Spleen (tissue), 11 donors: ENCODE results near the gene TNNI3K. TPM values are rescaled to one million over a fixed set of nuclear protein-coding genes. Genes with fewer than 3 reads are reported as not detected.

Experiments used
- DNase-seq: peaks from one replicate; pipeline ENCODE4 v3.0.0-alpha.2; 2020
- H3K27ac ChIP-seq, 8 donors: fragments of 200-600 bp; sonication (generic) in 7 of 8; 1 replicate in 4 of 8; 2 replicates in 4 of 8; pipeline versions ENCODE4 v1.5.0 to v1.8.0; 2016 to 2021; ENCODE audit warnings: inconsistent platforms in 4 of 8, mild to moderate bottlenecking in 4 of 8, moderate library complexity in 1 of 8
- H3K27me3 ChIP-seq, 7 donors: fragments of 200-600 bp; sonication (generic) in 6 of 7; replicated peaks in 1 of 7; 1 replicate in 4 of 7; 2 replicates in 3 of 7; pipeline versions ENCODE4 v1.5.0 to v1.8.0; 2016 to 2021; ENCODE audit warnings: inconsistent platforms in 3 of 7, mild to moderate bottlenecking in 1 of 7
- H3K36me3 ChIP-seq, 6 donors: fragments of 200-600 bp; sonication (generic) in 5 of 6; 1 replicate in 4 of 6; 2 replicates in 2 of 6; pipeline versions ENCODE4 v1.5.0 to v1.8.0; 2016 to 2021; ENCODE audit warnings: inconsistent platforms in 2 of 6
- H3K4me1 ChIP-seq, 6 donors: fragments of 200-600 bp; sonication (generic) in 5 of 6; 1 replicate in 3 of 6; 2 replicates in 3 of 6; pipeline versions ENCODE4 v1.5.0 to v1.8.0; 2016 to 2021; ENCODE audit warnings: inconsistent platforms in 3 of 6
- H3K4me3 ChIP-seq, 8 donors: fragments of 200-600 bp; sonication (generic) in 7 of 8; 1 replicate in 4 of 8; 2 replicates in 4 of 8; pipeline versions ENCODE4 v1.5.0 to v1.8.0; 2016 to 2021; ENCODE audit warnings: inconsistent platforms in 4 of 8, mild to moderate bottlenecking in 4 of 8, moderate library complexity in 2 of 8
- H3K9me3 ChIP-seq, 8 donors: fragments of 200-600 bp; sonication (generic) in 7 of 8; 1 replicate in 4 of 8; 2 replicates in 4 of 8; pipeline versions ENCODE4 v1.5.0 to v1.8.0; 2016 to 2021; ENCODE audit warnings: inconsistent platforms in 4 of 8
- POLR2A ChIP-seq, 3 donors: fragments of 450-650 bp; IDR thresholded peaks; one replicate each; pipeline ENCODE4 v1.5.1; 2017; ENCODE audit warnings: antibody characterized with exemption in 3 of 3, mild to moderate bottlenecking in 1 of 3
- POLR2AphosphoS5 ChIP-seq, 3 donors: sonication (generic); formaldehyde crosslinking; IDR thresholded peaks; one replicate each; pipeline ENCODE4 v1.5.1; 2017; ENCODE audit warnings: antibody characterized with exemption in 3 of 3
- WGBS, 5 donors: extraction: QIAGEN DNeasy Blood & Tissue Kit in 3 of 5; methylation state at CpG; one replicate each; pipeline versions ENCODE4 v1.1.5 to v1.1.7; 2013 to 2018; 5-methylcytosine and 5-hydroxymethylcytosine counted together
- intact Hi-C: fragments of 100-400 bp; cut with DNase I; formaldehyde crosslinking; loops from one replicate; pipeline ENCODE4 v1.15.0; 2023; ENCODE audit warnings: low total_unique reads
- polyA plus RNA-seq, 3 donors: library from polyadenylated mRNA; stranded (reverse); fragments of 200-250 nt; gene quantifications; one replicate each; pipeline ENCODE4 v1.2.1, GENCODE V29; 2013
- total RNA-seq, 7 donors: library from RNA; depleted of rRNA in 3 of 7; stranded (reverse); fragments of >200 nt in 3 of 7; fragmentation: NEBNext Ultra II Directional in 4 of 7; extraction: Animal tissue kit (Norgen Biotek cat#: 25700) in 4 of 7; gene quantifications; one replicate each; pipeline versions ENCODE4 v1.1.0 to v1.2.1, GENCODE V29; 2016 to 2021
- TF ChIP-seq, protein P1 (sequence below), 11 experiments: fragments of 200-600 bp in 7 of 11; fragments of 450-650 bp in 4 of 11; sonication (generic) in 4 of 11; IDR thresholded peaks in 8 of 11; conservative IDR thresholded peaks in 3 of 11; 1 replicate in 7 of 11; 2 replicates in 4 of 11; pipeline versions ENCODE4 v1.4.0 to v1.8.0; 2016 to 2021; ENCODE audit warnings: antibody characterized with exemption in 11 of 11, inconsistent platforms in 4 of 11, mild to moderate bottlenecking in 1 of 11
- donor health status: healthy with polysubstance abuse.
- donor health status: DM: no; HTN: no; CAD: no; lungs with moderate emphysema.
- donor health status: DM: no; HTN: no; CAD: no.
- donor health status: Bipolar disorder and iron deficiency.
- donor health status: healthy.
- donor health status: DM: no; HTN: no; CAD: no.
- donor health status: DM: yes; HTN: yes; CAD: no.

Gene TNNI3K
- total and polyA plus RNA-seq, 10 donors: 0.41 to 6.2 (median 2.8) TPM; not detected in 1

- Histone ChIP-seq H3K4me1 (no peaks in the 10 kb centered on the region), H3K4me3 (peak overlapping the region in 1 of 8 donors; percentile 20), H3K27me3 (no peaks in the 10 kb centered on the region), H3K36me3 (no peaks in the 10 kb centered on the region), H3K27ac (no peak overlapping the region), H3K9me3 (no peaks in the 10 kb centered on the region)
- TF ChIP-seq POLR2AphosphoS5 (IDR thresholded peaks at IDR 0.05) (no peak), POLR2A (IDR thresholded peaks at IDR 0.05) (no peak)
- TF ChIP-seq, protein P1, sequence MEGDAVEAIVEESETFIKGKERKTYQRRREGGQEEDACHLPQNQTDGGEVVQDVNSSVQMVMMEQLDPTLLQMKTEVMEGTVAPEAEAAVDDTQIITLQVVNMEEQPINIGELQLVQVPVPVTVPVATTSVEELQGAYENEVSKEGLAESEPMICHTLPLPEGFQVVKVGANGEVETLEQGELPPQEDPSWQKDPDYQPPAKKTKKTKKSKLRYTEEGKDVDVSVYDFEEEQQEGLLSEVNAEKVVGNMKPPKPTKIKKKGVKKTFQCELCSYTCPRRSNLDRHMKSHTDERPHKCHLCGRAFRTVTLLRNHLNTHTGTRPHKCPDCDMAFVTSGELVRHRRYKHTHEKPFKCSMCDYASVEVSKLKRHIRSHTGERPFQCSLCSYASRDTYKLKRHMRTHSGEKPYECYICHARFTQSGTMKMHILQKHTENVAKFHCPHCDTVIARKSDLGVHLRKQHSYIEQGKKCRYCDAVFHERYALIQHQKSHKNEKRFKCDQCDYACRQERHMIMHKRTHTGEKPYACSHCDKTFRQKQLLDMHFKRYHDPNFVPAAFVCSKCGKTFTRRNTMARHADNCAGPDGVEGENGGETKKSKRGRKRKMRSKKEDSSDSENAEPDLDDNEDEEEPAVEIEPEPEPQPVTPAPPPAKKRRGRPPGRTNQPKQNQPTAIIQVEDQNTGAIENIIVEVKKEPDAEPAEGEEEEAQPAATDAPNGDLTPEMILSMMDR (IDR thresholded peaks at IDR 0.05 in 8 of 11, conservative IDR thresholded peaks at IDR 0.05 in 3 of 11): no peak
- no peak for DNase-seq
- intact Hi-C loops: no loop called here
- WGBS, 5 donors: 38 to 44% (median 44%) methylated on average over 14 of the region's 14 CpGs
Observed at GRCh38 chr1:74570797-74571492, 335.8 kb downstream of the TNNI3K start.

GRCh38 chr1:74571493-74571800 is 336.3 kb downstream of the TNNI3K start:
- Histone ChIP-seq H3K4me3 (no peak overlapping the region), H3K27me3 (no peaks in the 10 kb centered on the region)
- TF ChIP-seq, protein P1 (IDR thresholded peaks at IDR 0.05 in 8 of 11, conservative IDR thresholded peaks at IDR 0.05 in 3 of 11): no peak
- TF ChIP-seq POLR2AphosphoS5 (IDR thresholded peaks at IDR 0.05) (no peak), POLR2A (IDR thresholded peaks at IDR 0.05) (no peak)

DNA sequence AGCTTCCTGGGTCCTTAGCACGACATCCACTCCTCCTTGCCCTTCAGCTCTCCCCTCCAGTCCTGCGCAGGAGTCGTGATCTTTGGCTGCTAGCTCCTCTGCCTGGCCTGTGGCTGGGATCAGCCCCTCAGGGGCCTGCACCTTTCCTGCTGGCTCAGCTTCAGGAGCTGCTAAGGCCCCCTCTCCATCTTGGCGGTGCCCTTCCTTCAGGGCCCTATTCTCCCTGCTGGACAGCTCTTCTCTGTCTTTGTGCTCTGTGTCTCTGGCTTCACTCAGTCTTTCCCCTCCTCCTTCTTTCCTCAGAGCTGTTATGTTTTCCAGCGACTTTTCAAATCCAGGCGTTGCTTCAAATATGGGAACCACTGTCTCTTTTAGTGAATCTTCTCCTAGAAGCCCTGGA is 336.7 kb downstream of the TNNI3K start:
- no peaks in the 10 kb centered on the region for H3K27me3 ChIP-seq
- H3K9me3 ChIP-seq: no peaks in the 10 kb centered on the region
- intact Hi-C loops: no loop called here
- H3K36me3 ChIP-seq: no peaks in the 10 kb centered on the region
- no peak overlapping the region for H3K4me3 ChIP-seq
- DNase-seq: no peak
- TF ChIP-seq, protein P1 (IDR thresholded peaks at IDR 0.05 in 8 of 11, conservative IDR thresholded peaks at IDR 0.05 in 3 of 11): no peak
- no peak for TF ChIP-seq POLR2AphosphoS5 (IDR thresholded peaks at IDR 0.05)
- no peak for TF ChIP-seq POLR2A (IDR thresholded peaks at IDR 0.05)
- no peaks in the 10 kb centered on the region for H3K4me1 ChIP-seq
- no peak overlapping the region for H3K27ac ChIP-seq
- 76 to 90% (median 81%) methylated on average over 6 of the region's 6 CpGs for WGBS, 5 donors

More at GRCh38 chr1:74571493-74571800, 336.3 kb downstream of the TNNI3K start:
- Histone ChIP-seq H3K4me1 (no peaks in the 10 kb centered on the region), H3K9me3 (no peaks in the 10 kb centered on the region), H3K36me3 (no peaks in the 10 kb centered on the region), H3K27ac (no peak overlapping the region)
- no peak for DNase-seq
- 33 to 49% (median 35%) methylated on average over 8 of the region's 8 CpGs for WGBS, 5 donors
- intact Hi-C loops: no loop called here

GRCh38 chr1:74578101-74578500 is 342.9 kb downstream of the TNNI3K start:
- WGBS, 5 donors: 79 to 92% (median 89%) methylated on average over 2 of the region's 2 CpGs
- peaks cover 0 to 6% (median 0%) of the 10 kb centered on the region in 6 donors for H3K4me1 ChIP-seq
- no peak overlapping the region for H3K27ac ChIP-seq
- no peaks in the 10 kb centered on the region for H3K27me3 ChIP-seq
- no peaks in the 10 kb centered on the region for H3K36me3 ChIP-seq
- intact Hi-C loops: no loop called here
- no peak for DNase-seq
- H3K4me3 ChIP-seq: no peak overlapping the region
- TF ChIP-seq, protein P1 (IDR thresholded peaks at IDR 0.05 in 8 of 11, conservative IDR thresholded peaks at IDR 0.05 in 3 of 11): no peak
- no peak for TF ChIP-seq POLR2AphosphoS5 (IDR thresholded peaks at IDR 0.05)
- TF ChIP-seq POLR2A (IDR thresholded peaks at IDR 0.05): no peak
- H3K9me3 ChIP-seq: no peaks in the 10 kb centered on the region
